Caco-2 (cell line): ENCODE results near the gene CTLA4. TPM values are rescaled to one million over a fixed set of nuclear protein-coding genes. Genes with fewer than 3 reads are reported as not detected.
A peak's percentile ranks its signal among the peaks of the same experiment; 100 is the strongest.

ENCODE experiments used
- BruUV-seq: library from RNA; stranded (reverse); fragments of 400-500 nt; replicated peaks from 2 replicates; lab custom pipeline; 2021; lab: Mats Ljungman, UMichigan
- CTCF ChIA-PET: fragments of 300-600 bp; sonication (Branson Sonifier 250); formaldehyde crosslinking; loops from one replicate; lab custom pipeline; 2022; ENCODE audit warnings: antibody characterized with exemption; lab: Charles Lee
- POLR2A ChIA-PET: fragments of 300-600 bp; sonication (Branson Sonifier 250); formaldehyde crosslinking; loops from one replicate; lab custom pipeline; 2022; ENCODE audit warnings: antibody characterized with exemption; lab: Charles Lee
- DNase-seq, 2 experiments: peaks; one replicate each; pipeline versions ENCODE4 v3.0.0 to v3.0.0-alpha.2; 2020 to 2022
- H3K27me3 ChIP-seq: replicated peaks from 2 replicates; pipeline ENCODE4 v1.6.0; 2011; ENCODE audit warnings: low read length; ENCODE audit not compliant: control insufficient read depth, insufficient read depth
- H3K36me3 ChIP-seq: 2 replicates; pipeline ENCODE4 v1.5.1; 2011; ENCODE audit warnings: low read length; ENCODE audit not compliant: control insufficient read depth, insufficient read depth
- H3K4me1 ChIP-seq: fragments of 250-450 bp; sonication (Bioruptor Pico); 2 replicates; pipeline ENCODE4 v1.5.1; 2020; ENCODE audit warnings: mild to moderate bottlenecking
- H3K4me3 ChIP-seq: 2 replicates; pipeline ENCODE4 v1.5.1; 2011; ENCODE audit warnings: low read depth, mild to moderate bottlenecking, control low read depth, low read length
- H3K9me3 ChIP-seq: fragments of 250-450 bp; sonication (Bioruptor Pico); 2 replicates; pipeline ENCODE4 v1.5.1; 2020; ENCODE audit warnings: mild to moderate bottlenecking, moderate library complexity
- H3K27ac Mint-ChIP-seq: one replicate; pipeline ENCODE4 v1.8.0; 2022; ENCODE audit warnings: mixed read lengths; ENCODE audit not compliant: unreplicated experiment
- H3K27me3 Mint-ChIP-seq: one replicate; pipeline ENCODE4 v1.8.0; 2022; ENCODE audit warnings: mixed read lengths; ENCODE audit not compliant: insufficient read depth, unreplicated experiment
- H3K36me3 Mint-ChIP-seq: one replicate; pipeline ENCODE4 v1.8.0; 2022; ENCODE audit warnings: mild to moderate bottlenecking, mixed read lengths; ENCODE audit not compliant: insufficient read depth, unreplicated experiment
- H3K4me1 Mint-ChIP-seq: one replicate; pipeline ENCODE4 v1.8.0; 2022; ENCODE audit warnings: low read depth, mixed read lengths; ENCODE audit not compliant: unreplicated experiment
- H3K4me3 Mint-ChIP-seq: one replicate; pipeline ENCODE4 v1.8.0; 2022; ENCODE audit warnings: mild to moderate bottlenecking, moderate library complexity, mixed read lengths; ENCODE audit not compliant: unreplicated experiment
- H3K9me3 Mint-ChIP-seq: one replicate; pipeline ENCODE4 v1.8.0; 2022; ENCODE audit warnings: mixed read lengths; ENCODE audit not compliant: unreplicated experiment
- intact Hi-C: fragments of 100-400 bp; cut with micrococcal nuclease; formaldehyde crosslinking; loops from one replicate; pipeline ENCODE4 v1.10.0; 2022; ENCODE audit not compliant: unreplicated experiment
- total RNA-seq: library from RNA; stranded (reverse); gene quantifications from 2 replicates; pipeline ENCODE4 v1.2.3, GENCODE V29; 2022
- TF ChIP-seq, protein P1 (sequence below), 2 experiments: fragments of 200-600 bp in 1 of 2; IDR thresholded peaks; 1 replicate in 1 of 2; 2 replicates in 1 of 2; pipeline versions ENCODE4 v1.5.1 to v1.8.0; 2011 to 2022; ENCODE audit warnings: antibody characterized with exemption in 1 of 2, control low read depth in 1 of 2, inconsistent platforms in 1 of 2, low read depth in 1 of 2, low read length in 1 of 2, mild to moderate bottlenecking in 1 of 2, moderate library complexity in 1 of 2; ENCODE audit not compliant: insufficient read depth in 1 of 2, severe bottlenecking in 1 of 2, unreplicated experiment in 1 of 2

CTLA4 gene
- total RNA-seq, 1 experiment from 2014 or later, result 0.43 TPM

DNA sequence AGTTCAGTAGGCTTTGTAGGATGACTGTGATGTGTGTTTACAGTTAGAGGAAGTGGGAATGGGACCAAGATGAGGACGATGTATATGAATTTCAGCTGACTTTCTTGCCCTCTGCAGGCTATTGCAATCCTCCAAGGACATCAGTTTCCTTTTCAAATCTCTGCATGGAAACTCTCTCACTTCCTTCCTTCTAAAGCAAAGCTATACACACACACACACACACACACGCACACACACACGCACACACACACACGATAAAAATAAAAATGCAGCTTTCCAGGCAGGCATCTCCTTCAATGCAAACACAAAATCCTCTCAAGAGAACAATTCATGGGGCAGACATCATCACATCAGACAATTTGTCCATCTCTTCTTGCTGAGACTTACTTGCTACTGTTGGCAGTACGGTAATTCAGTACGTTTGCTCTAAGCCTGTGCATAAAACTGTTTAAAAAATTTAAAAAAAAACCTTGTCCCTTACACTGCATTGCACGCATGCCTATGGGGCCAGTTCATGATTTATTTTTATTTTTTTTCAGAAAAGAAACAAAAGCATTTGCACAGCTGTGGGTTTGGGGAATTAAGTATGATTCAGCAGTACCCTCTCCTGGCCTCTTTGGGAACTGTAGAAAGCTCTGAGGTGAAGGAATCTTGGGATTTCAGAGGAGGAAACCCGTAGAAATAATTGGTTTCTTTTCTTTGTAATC is 41.8 kb downstream of the CTLA4 start:
- Mint-ChIP-seq H3K9me3 (no peaks in the 10 kb centered on the region), H3K4me3 (peak overlapping the region; percentile 9), H3K27me3 (no peaks in the 10 kb centered on the region), H3K27ac (no peak overlapping the region), H3K36me3 (peaks cover 4% of the 10 kb centered on the region), H3K4me1 (peaks cover 14% of the 10 kb centered on the region)
- Histone ChIP-seq H3K4me3 (no peak overlapping the region), H3K9me3 (no peaks in the 10 kb centered on the region), H3K27me3 (no peaks in the 10 kb centered on the region), H3K36me3 (no peaks in the 10 kb centered on the region), H3K4me1 (peaks cover 14% of the 10 kb centered on the region)
- ChIA-PET POLR2A (interaction anchor here (0.6 to 1.0 kb wide), 3 partner anchors 80 to 1321 kb away, joined by 3 to 5 read pairs (median 3); partner anchors contain the start of gene CYP20A1), CTCF (interaction anchor here (0.6 to 1.6 kb wide), 10 partner anchors 9 to 1078 kb away, joined by 3 to 14 read pairs (median 3); no protein-coding TSS in a partner anchor)
- DNase-seq, result peak in 1 of 2 experiments; percentile 53
- TF ChIP-seq, protein P1, sequence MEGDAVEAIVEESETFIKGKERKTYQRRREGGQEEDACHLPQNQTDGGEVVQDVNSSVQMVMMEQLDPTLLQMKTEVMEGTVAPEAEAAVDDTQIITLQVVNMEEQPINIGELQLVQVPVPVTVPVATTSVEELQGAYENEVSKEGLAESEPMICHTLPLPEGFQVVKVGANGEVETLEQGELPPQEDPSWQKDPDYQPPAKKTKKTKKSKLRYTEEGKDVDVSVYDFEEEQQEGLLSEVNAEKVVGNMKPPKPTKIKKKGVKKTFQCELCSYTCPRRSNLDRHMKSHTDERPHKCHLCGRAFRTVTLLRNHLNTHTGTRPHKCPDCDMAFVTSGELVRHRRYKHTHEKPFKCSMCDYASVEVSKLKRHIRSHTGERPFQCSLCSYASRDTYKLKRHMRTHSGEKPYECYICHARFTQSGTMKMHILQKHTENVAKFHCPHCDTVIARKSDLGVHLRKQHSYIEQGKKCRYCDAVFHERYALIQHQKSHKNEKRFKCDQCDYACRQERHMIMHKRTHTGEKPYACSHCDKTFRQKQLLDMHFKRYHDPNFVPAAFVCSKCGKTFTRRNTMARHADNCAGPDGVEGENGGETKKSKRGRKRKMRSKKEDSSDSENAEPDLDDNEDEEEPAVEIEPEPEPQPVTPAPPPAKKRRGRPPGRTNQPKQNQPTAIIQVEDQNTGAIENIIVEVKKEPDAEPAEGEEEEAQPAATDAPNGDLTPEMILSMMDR (IDR thresholded peaks at IDR 0.05; ENCODE audit: insufficient read depth in 1 of 2, low read depth in 1 of 2, low read length in 1 of 2, severe bottlenecking in 1 of 2, unreplicated experiment in 1 of 2), result peak; percentile 79 to 80
- BruUV-seq, result no TSS peak
- intact Hi-C loops, result loop anchor here (1.0 to 5.0 kb wide), 5 partner anchors 94 to 1321 kb away; no protein-coding TSS in a partner anchor

DNA sequence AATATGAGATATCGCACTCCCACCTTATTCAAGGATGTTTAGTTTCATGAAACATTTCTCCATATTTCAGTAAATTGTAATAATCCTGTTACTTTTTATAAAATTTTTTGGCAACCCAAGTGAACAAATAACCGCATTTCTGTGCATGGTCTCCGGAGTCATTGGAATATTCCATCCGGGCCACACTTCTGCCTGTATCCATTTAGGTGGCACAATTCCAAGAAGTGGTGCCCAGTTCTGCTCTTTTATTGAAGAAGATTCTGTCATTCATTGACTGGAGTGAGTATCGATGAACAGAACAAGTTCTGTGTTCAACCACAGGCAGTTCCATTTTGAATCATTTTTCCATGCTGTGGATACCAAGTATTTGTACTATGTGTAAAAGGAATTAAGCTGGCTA is 42.4 kb downstream of the CTLA4 start:
- Histone ChIP-seq H3K27me3 (no peaks in the 10 kb centered on the region), H3K4me1 (peaks cover 16% of the 10 kb centered on the region), H3K9me3 (no peaks in the 10 kb centered on the region), H3K36me3 (no peaks in the 10 kb centered on the region), H3K4me3 (no peak overlapping the region)
- Mint-ChIP-seq H3K27ac (no peak overlapping the region), H3K4me3 (no peak overlapping the region), H3K4me1 (peaks cover 14% of the 10 kb centered on the region), H3K27me3 (peaks cover 1% of the 10 kb centered on the region), H3K9me3 (no peaks in the 10 kb centered on the region), H3K36me3 (peaks cover 4% of the 10 kb centered on the region)
- TF ChIP-seq, protein P1 (IDR thresholded peaks at IDR 0.05; ENCODE audit: insufficient read depth in 1 of 2, low read depth in 1 of 2, low read length in 1 of 2, severe bottlenecking in 1 of 2, unreplicated experiment in 1 of 2), result no peak
- CTCF ChIA-PET, result interaction anchor here (0.6 to 1.6 kb wide), 9 partner anchors 9 to 1079 kb away, joined by 3 to 14 read pairs (median 3); no protein-coding TSS in a partner anchor
- POLR2A ChIA-PET, result interaction anchor here (0.6 to 1.0 kb wide), 2 partner anchors 671 to 1321 kb away, joined by 3 to 5 read pairs; partner anchors contain the start of gene CYP20A1
- no TSS peak for BruUV-seq
- intact Hi-C loops, result loop anchor here (1.0 to 5.0 kb wide), 5 partner anchors 95 to 1322 kb away; no protein-coding TSS in a partner anchor
- DNase-seq, result no peak

DNA sequence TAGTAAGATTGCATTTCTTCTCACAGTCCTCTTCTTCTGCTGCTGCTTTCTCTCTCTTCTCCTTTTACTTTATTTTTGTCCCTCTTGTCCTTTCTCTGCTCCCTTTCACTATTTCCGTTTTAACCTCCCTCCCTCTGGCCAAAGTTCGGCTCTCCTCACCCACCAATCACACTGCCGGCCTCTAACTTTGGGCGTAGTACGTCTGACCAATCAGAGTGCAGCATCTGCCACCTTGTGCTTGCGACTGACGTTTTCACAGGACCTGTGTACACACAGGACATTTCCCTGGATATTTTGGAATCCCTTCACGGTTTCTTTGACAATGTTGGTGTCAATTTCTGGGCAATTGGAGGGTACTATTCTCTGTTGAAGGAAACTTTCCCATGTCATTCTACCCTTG is 46.4 kb downstream of the CTLA4 start:
- no TSS peak for BruUV-seq
- Mint-ChIP-seq H3K9me3 (no peaks in the 10 kb centered on the region), H3K27me3 (peaks cover 9% of the 10 kb centered on the region), H3K27ac (no peak overlapping the region), H3K4me1 (peaks cover 14% of the 10 kb centered on the region), H3K4me3 (peak overlapping the region; percentile 68), H3K36me3 (peaks cover 4% of the 10 kb centered on the region)
- Histone ChIP-seq H3K9me3 (no peaks in the 10 kb centered on the region), H3K4me3 (peak overlapping the region; percentile 19), H3K4me1 (peaks cover 16% of the 10 kb centered on the region), H3K27me3 (no peaks in the 10 kb centered on the region), H3K36me3 (no peaks in the 10 kb centered on the region)
- TF ChIP-seq, protein P1 (IDR thresholded peaks at IDR 0.05; ENCODE audit: insufficient read depth in 1 of 2, low read depth in 1 of 2, low read length in 1 of 2, severe bottlenecking in 1 of 2, unreplicated experiment in 1 of 2), result no peak
- intact Hi-C loops, result no loop called here
- DNase-seq, result peak; percentile 71 to 80
- ChIA-PET CTCF (no interaction called here), POLR2A (no interaction called here)
